Common myeloid progenitor, CD34-positive (primary cell): ENCODE data around the gene GNPAT.

ENCODE experiments used
- CTCF ChIA-PET: fragments of 350-600 bp; sonication (Branson Sonifier 250); formaldehyde crosslinking; loops from one replicate; lab custom pipeline; 2021; ENCODE audit warnings: antibody characterized with exemption; lab: Charles Lee
- POLR2A ChIA-PET: fragments of 350-600 bp; sonication (Branson Sonifier 250); formaldehyde crosslinking; loops from one replicate; lab custom pipeline; 2021; ENCODE audit warnings: antibody characterized with exemption; lab: Charles Lee
- DNase-seq, 3 donors: peaks; one replicate each; pipeline versions ENCODE4 v3.0.0 to v3.0.0-alpha.2; 2013
- H3K27ac ChIP-seq, 2 experiments: 1 replicate in 1 of 2; 2 replicates in 1 of 2; pipeline ENCODE4 v1.7.0; 2013; ENCODE audit warnings: inconsistent platforms in 2 of 2, low read length in 2 of 2, mild to moderate bottlenecking in 2 of 2, low read depth in 1 of 2, moderate library complexity in 1 of 2; ENCODE audit not compliant: severe bottlenecking in 2 of 2, insufficient read depth in 1 of 2, poor library complexity in 1 of 2
- H3K27me3 ChIP-seq, 5 experiments: replicated peaks in 2 of 5; 1 replicate in 3 of 5; 2 replicates in 2 of 5; pipeline versions ENCODE4 v1.6.1 to v1.7.0; 2013; ENCODE audit warnings: low read length in 4 of 5, mild to moderate bottlenecking in 2 of 5, moderate library complexity in 2 of 5, inconsistent platforms in 1 of 5; ENCODE audit not compliant: insufficient read depth in 5 of 5, control insufficient read depth in 4 of 5
- H3K36me3 ChIP-seq, 4 experiments: 1 replicate in 2 of 4; 2 replicates in 2 of 4; pipeline versions ENCODE4 v1.6.1 to v1.7.0; 2013; ENCODE audit warnings: low read length in 3 of 4, control low read depth in 1 of 4, mild to moderate bottlenecking in 1 of 4; ENCODE audit not compliant: control insufficient read depth in 4 of 4, insufficient read depth in 4 of 4
- H3K4me1 ChIP-seq, 4 experiments: 1 replicate in 3 of 4; 2 replicates in 1 of 4; pipeline versions ENCODE4 v1.6.1 to v1.7.1; 2013; ENCODE audit warnings: low read length in 3 of 4, mild to moderate bottlenecking in 3 of 4, control low read depth in 1 of 4, inconsistent platforms in 1 of 4, moderate library complexity in 1 of 4; ENCODE audit not compliant: control insufficient read depth in 4 of 4, insufficient read depth in 4 of 4; ENCODE audit errors: control extremely low read depth in 1 of 4
- H3K4me3 ChIP-seq, 7 experiments: 1 replicate in 4 of 7; 2 replicates in 3 of 7; pipeline versions ENCODE4 v1.5.1 to v1.7.0; 2013; ENCODE audit warnings: mild to moderate bottlenecking in 7 of 7, low read length in 6 of 7, moderate library complexity in 6 of 7, inconsistent platforms in 2 of 7, low read depth in 2 of 7, control low read depth in 1 of 7; ENCODE audit not compliant: insufficient read depth in 4 of 7, control insufficient read depth in 1 of 7; ENCODE audit errors: extremely low read depth in 1 of 7
- H3K9me3 ChIP-seq, 5 experiments: 1 replicate in 4 of 5; 2 replicates in 1 of 5; pipeline versions ENCODE4 v1.6.1 to v1.7.1; 2013; ENCODE audit warnings: low read length in 4 of 5, mild to moderate bottlenecking in 2 of 5, inconsistent platforms in 1 of 5, low read depth in 1 of 5, moderate library complexity in 1 of 5; ENCODE audit not compliant: control insufficient read depth in 4 of 5, insufficient read depth in 2 of 5; ENCODE audit errors: control extremely low read depth in 1 of 5
- WGBS: methylation state at CpG from one replicate; pipeline ENCODE4 v1.1.5; 2013; ENCODE audit not compliant: insufficient coverage; 5-methylcytosine and 5-hydroxymethylcytosine counted together

The GNPAT gene

DNA sequence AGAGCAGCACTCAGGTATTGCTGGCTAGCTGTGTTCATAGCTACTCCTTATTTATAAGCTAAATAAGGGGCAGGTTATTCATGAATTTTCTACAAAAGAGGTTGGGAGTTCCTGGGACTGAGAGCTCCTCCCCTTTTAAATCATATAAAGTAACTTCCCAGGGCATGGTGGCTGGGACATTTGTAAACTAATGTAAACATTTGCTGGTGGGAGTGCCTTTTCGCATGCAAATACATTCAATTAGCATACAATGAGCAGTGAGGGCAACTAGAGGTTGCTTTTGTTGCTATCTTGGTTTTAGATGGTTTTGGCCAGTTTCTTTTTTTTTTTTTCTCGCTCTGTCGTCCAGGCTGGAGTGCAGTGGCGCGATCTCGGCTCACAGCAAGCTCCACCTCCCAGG, 43.4 kb downstream of the GNPAT start:
- no peak overlapping the region for H3K27ac ChIP-seq
- no peaks in the 10 kb centered on the region for H3K9me3 ChIP-seq
- CTCF ChIA-PET: interaction anchor here (0.8 kb wide), 1 partner anchor 24 kb away, joined by 3 read pairs; no protein-coding TSS in a partner anchor
- no peak overlapping the region for H3K4me3 ChIP-seq
- no peaks in the 10 kb centered on the region for H3K36me3 ChIP-seq
- no peak for DNase-seq
- POLR2A ChIA-PET: no interaction called here
- no peaks in the 10 kb centered on the region for H3K4me1 ChIP-seq
- 100% methylated on average over 1 of the region's 6 CpGs for WGBS
- H3K27me3 ChIP-seq: no peaks in the 10 kb centered on the region

GRCh38 chr1:231286603-231287002, 45.6 kb downstream of the GNPAT start:
- DNase-seq: peak in 1 of 3 donors; percentile 1
- 95% methylated on average over 5 of the region's 6 CpGs for WGBS
- H3K36me3 ChIP-seq: no peaks in the 10 kb centered on the region
- ChIA-PET CTCF (interaction anchor here (1.2 kb wide), 1 partner anchor 12 kb away, joined by 4 read pairs; no protein-coding TSS in a partner anchor), POLR2A (no interaction called here)
- no peak overlapping the region for H3K4me3 ChIP-seq
- H3K9me3 ChIP-seq: no peaks in the 10 kb centered on the region
- no peaks in the 10 kb centered on the region for H3K27me3 ChIP-seq
- no peaks in the 10 kb centered on the region for H3K4me1 ChIP-seq
- no peak overlapping the region for H3K27ac ChIP-seq

- no peaks in the 10 kb centered on the region for H3K9me3 ChIP-seq
- 100% methylated on average over 4 of the region's 4 CpGs for WGBS
- POLR2A ChIA-PET: no interaction called here
- no peaks in the 10 kb centered on the region for H3K27me3 ChIP-seq
- H3K4me3 ChIP-seq: no peak overlapping the region
- no peaks in the 10 kb centered on the region for H3K4me1 ChIP-seq
- CTCF ChIA-PET: no interaction called here
- no peak overlapping the region for H3K27ac ChIP-seq
- H3K36me3 ChIP-seq: no peaks in the 10 kb centered on the region
- no peak for DNase-seq
These were observed 54.9 kb downstream of the GNPAT start for GRCh38 chr1:231295938-231296337.

DNA sequence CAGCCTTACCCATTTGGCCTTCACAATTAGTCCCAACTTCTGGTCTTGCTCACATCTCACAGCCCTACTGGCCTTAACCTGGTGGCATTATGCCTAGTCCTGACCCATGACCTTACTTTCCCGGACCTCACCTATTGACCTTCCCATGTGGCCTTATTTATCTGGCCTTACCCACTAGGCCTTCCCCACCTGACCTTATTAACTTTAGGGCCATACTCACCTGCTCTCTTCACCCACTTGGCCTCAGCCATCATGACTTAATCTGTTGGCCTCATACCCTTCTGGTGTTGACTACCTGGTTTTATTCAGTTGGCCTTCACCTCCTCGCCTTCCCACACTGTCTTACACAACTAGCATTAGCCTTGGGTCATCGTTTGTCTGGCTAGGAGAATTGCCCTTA, 61.0 kb downstream of the GNPAT start:
- ChIA-PET CTCF (no interaction called here), POLR2A (no interaction called here)
- no peak for DNase-seq
- no peaks in the 10 kb centered on the region for H3K4me1 ChIP-seq
- no peaks in the 10 kb centered on the region for H3K36me3 ChIP-seq
- no peak overlapping the region for H3K27ac ChIP-seq
- H3K4me3 ChIP-seq: no peak overlapping the region
- no peaks in the 10 kb centered on the region for H3K27me3 ChIP-seq
- 96% methylated on average over 3 of the region's 3 CpGs for WGBS
- H3K9me3 ChIP-seq: no peaks in the 10 kb centered on the region

- 100% methylated on average over 7 of the region's 10 CpGs for WGBS
- no peaks in the 10 kb centered on the region for H3K27me3 ChIP-seq
- H3K9me3 ChIP-seq: no peaks in the 10 kb centered on the region
- no peak overlapping the region for H3K27ac ChIP-seq
- DNase-seq: no peak
- H3K4me1 ChIP-seq: no peaks in the 10 kb centered on the region
- H3K4me3 ChIP-seq: no peak overlapping the region
- POLR2A ChIA-PET: no interaction called here
- no peaks in the 10 kb centered on the region for H3K36me3 ChIP-seq
- CTCF ChIA-PET: interaction anchor here (0.9 kb wide), 1 partner anchor 8 kb away, joined by 3 read pairs; no protein-coding TSS in a partner anchor
These were observed 69.5 kb downstream of the GNPAT start for GRCh38 chr1:231310391-231310934.

- H3K36me3 ChIP-seq: no peaks in the 10 kb centered on the region
- no peaks in the 10 kb centered on the region for H3K9me3 ChIP-seq
- no peaks in the 10 kb centered on the region for H3K4me1 ChIP-seq
- ChIA-PET POLR2A (no interaction called here), CTCF (no interaction called here)
- H3K27me3 ChIP-seq: no peaks in the 10 kb centered on the region
- no peak overlapping the region for H3K27ac ChIP-seq
- no peak overlapping the region for H3K4me3 ChIP-seq
- DNase-seq: no peak
- 95% methylated on average over 8 of the region's 8 CpGs for whole genome bisulfite sequencing
These were observed 70.9 kb downstream of the GNPAT start for GRCh38 chr1:231311720-231312431.

GRCh38 chr1:231312432-231312788, 71.4 kb downstream of the GNPAT start:
- no peak for DNase-seq
- POLR2A ChIA-PET: no interaction called here
- CTCF ChIA-PET: no interaction called here
- Histone ChIP-seq H3K27ac (no peak overlapping the region), H3K9me3 (no peaks in the 10 kb centered on the region), H3K27me3 (no peaks in the 10 kb centered on the region), H3K4me3 (no peak overlapping the region), H3K4me1 (no peaks in the 10 kb centered on the region), H3K36me3 (no peaks in the 10 kb centered on the region)
- 93% methylated on average over 3 of the region's 5 CpGs for WGBS
